ENCODE measurements around the gene MBOAT1.

The MBOAT1 gene

DNA sequence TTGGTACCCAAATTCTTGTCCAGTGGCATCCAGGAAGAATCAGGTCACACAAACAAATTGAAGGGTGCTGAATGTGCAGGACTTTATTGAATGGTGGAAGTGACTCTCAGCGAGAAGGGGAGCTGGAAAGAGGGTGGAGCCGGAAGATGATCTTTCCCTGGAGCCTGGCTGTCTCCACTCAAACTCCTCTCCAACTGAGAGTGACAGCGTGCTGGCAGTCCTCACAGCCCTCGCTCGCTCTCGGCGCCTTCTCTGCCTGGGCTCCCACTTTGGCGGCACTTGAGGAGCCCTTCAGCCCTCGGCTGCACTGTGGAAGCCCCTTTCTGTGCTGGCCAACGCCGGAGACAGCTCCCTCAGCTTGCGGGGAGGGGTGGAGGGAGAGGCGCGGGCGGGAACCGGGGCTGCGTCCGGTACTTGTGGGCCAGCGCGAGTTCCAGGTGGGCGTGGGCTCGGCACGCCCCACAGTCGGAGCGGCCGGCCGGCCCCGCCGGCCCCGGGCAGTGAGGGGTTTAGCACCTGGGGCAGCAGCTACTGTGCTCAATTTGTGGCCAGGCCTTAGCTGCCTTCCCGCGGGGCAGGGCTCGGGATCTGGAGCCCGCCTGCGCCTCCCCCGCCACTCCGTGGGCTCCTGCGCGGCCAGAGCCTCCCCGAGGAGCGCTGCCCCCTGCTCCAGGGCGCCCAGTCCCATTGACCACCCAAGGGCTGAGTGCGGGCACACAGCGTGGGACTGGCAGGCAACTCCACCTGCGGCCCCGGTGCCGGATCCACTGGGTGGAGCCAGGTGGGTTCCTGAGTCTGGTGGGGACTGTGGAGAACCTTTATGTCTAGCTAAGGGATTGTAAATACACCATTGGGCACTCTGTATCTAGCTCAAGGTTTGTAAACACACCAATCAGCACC is 26.7 kb upstream of the MBOAT1 start:
- no peaks in the 10 kb centered on the region for H3K9me3 Mint-ChIP-seq
- DNase-seq, result no peak
- H3K4me1 Mint-ChIP-seq, result no peaks in the 10 kb centered on the region
- no peak overlapping the region for H3K27ac Mint-ChIP-seq
- no peak for ATAC-seq (replicated peaks)
- H3K36me3 Mint-ChIP-seq, result no peaks in the 10 kb centered on the region
- no peaks in the 10 kb centered on the region for H3K27me3 Mint-ChIP-seq
- H3K4me3 Mint-ChIP-seq, result no peak overlapping the region

DNA sequence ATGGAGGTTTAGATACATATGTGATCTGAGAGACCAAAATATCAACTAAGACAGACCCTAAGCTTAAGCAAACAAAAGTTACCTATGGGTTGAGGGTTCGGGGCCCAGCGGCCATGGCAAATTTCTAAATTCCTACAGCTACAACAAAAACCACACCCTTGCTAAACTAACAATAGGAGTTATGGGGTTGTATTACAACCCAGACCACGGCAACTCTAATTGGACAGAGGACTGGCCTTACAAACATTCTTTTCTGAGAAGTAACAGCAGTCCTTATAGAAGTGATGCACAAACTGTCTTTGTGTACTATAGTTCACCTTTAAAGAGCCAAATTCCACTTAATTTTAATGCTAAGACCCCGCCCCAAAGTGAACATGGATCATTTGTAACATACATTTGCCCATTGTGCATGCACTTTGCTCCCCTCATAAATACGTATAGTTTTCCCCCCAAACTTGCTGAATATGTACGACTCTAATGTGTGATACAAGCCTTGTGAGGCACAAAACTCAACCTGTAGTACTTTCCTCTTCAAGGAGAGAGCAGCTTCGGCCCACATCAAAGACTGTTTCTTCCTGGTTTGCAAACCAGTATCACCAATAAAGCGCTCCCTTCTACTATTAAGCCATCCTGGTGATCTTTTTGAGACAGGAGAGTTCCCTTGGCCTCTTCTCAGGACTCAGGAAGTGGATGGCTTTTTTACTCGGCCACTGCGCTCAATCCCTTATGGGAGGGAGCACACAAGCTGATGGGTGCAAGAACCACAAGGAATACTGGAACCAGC is 25.6 kb upstream of the MBOAT1 start:
- no peaks in the 10 kb centered on the region for H3K27me3 Mint-ChIP-seq
- DNase-seq, result no peak
- H3K4me1 Mint-ChIP-seq, result no peaks in the 10 kb centered on the region
- no peak overlapping the region for H3K4me3 Mint-ChIP-seq
- no peaks in the 10 kb centered on the region for H3K36me3 Mint-ChIP-seq
- ATAC-seq (replicated peaks), result no peak
- H3K9me3 Mint-ChIP-seq, result no peaks in the 10 kb centered on the region
- no peak overlapping the region for H3K27ac Mint-ChIP-seq

DNA sequence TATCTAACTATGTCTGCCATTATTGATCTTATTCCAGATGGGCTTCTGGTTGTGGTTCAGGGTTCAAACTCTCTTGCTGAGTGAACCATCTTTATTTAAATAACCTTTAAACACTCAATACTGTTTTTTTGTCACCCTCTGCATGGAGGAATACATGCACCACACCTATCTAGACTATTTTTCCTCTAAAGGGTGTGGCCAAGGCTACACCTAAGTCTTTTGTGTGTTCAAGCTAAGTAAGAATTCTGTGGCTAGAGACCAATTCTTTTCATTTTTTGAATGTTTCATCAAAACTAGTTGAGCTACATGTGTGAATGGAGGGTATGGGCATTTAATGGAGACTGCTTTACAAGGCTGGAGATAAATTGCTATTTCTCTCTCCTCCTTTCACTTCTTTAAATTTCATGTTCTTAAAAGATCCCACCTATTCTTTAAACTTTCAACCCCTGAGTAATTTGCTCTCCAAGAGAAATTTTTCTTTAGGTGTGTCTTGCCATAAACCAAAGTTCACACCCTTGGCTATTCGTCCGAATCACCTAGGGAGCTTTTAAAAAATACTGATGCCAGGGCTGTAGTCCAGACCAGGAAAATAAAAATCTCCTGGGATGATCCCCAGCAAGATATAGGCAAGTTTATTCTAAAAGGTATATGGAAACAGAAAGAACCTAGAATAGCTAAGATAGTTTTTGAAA is 24.8 kb upstream of the MBOAT1 start:
- no peaks in the 10 kb centered on the region for H3K27me3 Mint-ChIP-seq
- no peaks in the 10 kb centered on the region for H3K9me3 Mint-ChIP-seq
- no peaks in the 10 kb centered on the region for H3K36me3 Mint-ChIP-seq
- H3K27ac Mint-ChIP-seq, result no peak overlapping the region
- no peak overlapping the region for H3K4me3 Mint-ChIP-seq
- no peak for DNase-seq
- H3K4me1 Mint-ChIP-seq, result no peaks in the 10 kb centered on the region
- ATAC-seq (replicated peaks), result no peak

DNA sequence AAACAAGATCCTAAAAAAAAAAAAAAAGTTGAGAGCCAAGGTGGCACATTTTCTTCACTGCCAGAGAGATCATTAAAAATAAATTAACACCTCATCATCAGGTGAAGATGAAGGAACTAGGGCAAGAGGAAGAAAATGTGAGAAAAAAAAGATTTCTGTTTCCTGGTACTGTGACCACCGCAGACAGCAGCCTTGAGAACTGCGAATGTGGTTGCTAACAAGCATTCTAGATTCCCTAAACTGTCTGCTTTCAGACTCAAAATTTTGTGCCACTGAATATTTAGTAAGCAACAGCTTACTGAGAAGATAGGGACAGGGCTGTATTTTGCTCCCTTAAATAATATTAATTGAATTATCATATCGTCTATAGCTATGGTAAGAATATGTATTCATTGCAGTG is 24.1 kb upstream of the MBOAT1 start:
- Mint-ChIP-seq H3K4me3 (no peak overlapping the region), H3K36me3 (no peaks in the 10 kb centered on the region), H3K4me1 (no peaks in the 10 kb centered on the region), H3K9me3 (no peaks in the 10 kb centered on the region), H3K27ac (no peak overlapping the region), H3K27me3 (no peaks in the 10 kb centered on the region)
- DNase-seq (no peak), ATAC-seq (replicated peaks) (no peak)

DNA sequence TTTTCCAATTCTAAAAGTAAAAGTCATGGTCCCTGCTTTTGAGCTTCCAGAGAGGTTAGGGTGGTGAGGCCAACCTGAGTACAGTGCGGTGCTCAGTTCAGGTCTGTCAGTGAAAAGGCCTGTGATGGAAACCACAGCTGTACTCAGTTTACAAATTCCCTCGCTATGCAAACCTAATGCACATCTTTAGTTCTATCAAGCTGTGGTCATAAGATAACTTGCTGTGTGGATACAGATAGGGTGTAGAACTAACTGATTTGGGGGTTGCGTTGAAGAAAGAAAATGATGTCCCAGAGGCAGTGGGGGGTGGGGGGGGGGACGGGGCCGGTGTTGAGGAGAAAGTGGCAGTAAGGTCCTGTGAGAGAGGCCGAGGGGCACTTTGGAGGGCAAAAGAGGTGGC is 22.8 kb upstream of the MBOAT1 start:
- Mint-ChIP-seq H3K4me1 (no peaks in the 10 kb centered on the region), H3K36me3 (no peaks in the 10 kb centered on the region), H3K4me3 (no peak overlapping the region), H3K9me3 (no peaks in the 10 kb centered on the region), H3K27me3 (no peaks in the 10 kb centered on the region), H3K27ac (no peak overlapping the region)
- ATAC-seq (replicated peaks) (no peak), DNase-seq (no peak)

DNA sequence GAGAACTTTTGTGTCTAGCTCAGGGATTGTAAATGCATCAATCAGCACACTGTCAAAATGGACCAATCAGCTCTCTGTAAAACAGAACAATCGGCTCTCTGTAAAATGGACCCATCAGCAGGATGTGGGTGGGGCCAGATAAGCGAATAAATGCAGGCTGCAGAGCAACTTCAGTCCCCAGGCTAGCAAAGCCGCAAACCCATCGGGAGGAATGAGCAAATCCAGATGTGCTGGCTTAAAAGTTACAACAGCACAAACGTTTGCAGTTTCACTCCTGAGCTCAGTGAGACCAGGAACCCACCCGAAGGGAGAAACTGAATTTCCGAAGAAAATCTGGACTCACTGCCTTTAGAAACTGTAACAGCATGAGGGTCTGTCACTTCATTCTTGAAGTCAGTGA is 21.9 kb upstream of the MBOAT1 start:
- Mint-ChIP-seq H3K9me3 (no peaks in the 10 kb centered on the region), H3K27me3 (peaks cover 0 to 3% of the 10 kb centered on the region in 2 donors), H3K4me3 (no peak overlapping the region), H3K36me3 (no peaks in the 10 kb centered on the region), H3K4me1 (no peaks in the 10 kb centered on the region), H3K27ac (no peak overlapping the region)
- ATAC-seq (replicated peaks) (no peak), DNase-seq (no peak)

DNA sequence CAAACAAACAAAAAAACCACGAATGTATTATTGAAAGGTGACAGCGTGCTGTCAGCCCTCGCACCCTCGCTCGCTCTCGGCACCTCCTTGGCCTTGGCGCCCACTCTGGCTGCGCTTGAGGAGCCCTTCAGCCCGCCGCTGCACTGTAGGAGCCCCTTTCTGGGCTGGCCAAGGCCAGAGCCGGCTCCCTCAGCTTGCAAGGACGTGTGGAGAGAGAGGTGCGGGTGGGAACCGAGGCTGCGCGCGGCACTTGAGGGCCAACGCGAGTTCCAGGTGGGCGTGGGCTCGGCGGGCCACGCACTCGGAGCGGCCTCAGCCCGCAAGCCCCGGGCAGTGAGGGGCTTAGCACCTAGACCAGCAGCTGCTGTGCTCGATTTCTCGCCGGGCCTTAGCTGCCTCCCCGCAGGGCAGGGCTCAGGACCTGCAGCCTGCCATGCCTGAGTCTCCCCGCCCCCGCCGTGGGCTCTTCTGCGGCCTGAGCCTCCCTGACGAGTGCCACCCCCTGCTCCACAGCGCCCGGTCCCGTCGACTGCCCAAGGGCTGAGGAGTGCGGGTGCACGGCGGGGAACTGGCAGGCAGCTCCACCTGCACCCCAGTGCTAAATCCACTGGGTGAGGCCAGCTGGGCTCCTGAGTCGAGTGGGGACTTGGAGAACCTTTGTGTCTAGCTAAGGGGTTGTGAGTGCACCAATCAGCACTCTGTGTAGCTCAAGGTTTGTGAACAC is 20.9 kb upstream of the MBOAT1 start:
- ATAC-seq (replicated peaks) (no peak), DNase-seq (no peak)
- H3K36me3 Mint-ChIP-seq, result no peaks in the 10 kb centered on the region
- H3K27ac Mint-ChIP-seq, result no peak overlapping the region
- no peaks in the 10 kb centered on the region for H3K4me1 Mint-ChIP-seq
- no peaks in the 10 kb centered on the region for H3K9me3 Mint-ChIP-seq
- H3K27me3 Mint-ChIP-seq, result peaks cover 0 to 4% of the 10 kb centered on the region in 2 donors
- no peak overlapping the region for H3K4me3 Mint-ChIP-seq

DNA sequence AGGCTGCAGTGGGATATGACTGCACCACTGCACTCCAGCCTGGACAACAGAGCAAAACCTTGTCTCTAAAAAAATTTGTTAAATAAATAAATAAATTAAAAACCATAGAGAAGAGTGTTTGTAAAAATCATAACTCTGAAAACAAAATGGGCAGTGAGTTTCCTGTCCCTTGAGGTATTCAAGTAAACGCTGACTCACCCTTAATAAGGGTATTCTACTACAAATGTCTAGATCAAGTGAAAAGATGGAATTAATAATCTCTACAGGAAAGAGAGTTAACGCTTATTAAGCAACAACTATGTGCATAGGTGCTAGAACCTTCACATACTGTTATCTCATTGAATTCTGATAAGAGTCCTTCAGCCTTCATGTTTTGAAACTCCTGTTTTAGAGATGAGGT is 19.9 kb upstream of the MBOAT1 start:
- no peak overlapping the region for H3K4me3 Mint-ChIP-seq
- no peaks in the 10 kb centered on the region for H3K4me1 Mint-ChIP-seq
- H3K27ac Mint-ChIP-seq, result no peak overlapping the region
- DNase-seq (no peak), ATAC-seq (replicated peaks) (no peak)
- H3K27me3 Mint-ChIP-seq, result peaks cover 0 to 4% of the 10 kb centered on the region in 2 donors
- no peaks in the 10 kb centered on the region for H3K9me3 Mint-ChIP-seq
- no peaks in the 10 kb centered on the region for H3K36me3 Mint-ChIP-seq

DNA sequence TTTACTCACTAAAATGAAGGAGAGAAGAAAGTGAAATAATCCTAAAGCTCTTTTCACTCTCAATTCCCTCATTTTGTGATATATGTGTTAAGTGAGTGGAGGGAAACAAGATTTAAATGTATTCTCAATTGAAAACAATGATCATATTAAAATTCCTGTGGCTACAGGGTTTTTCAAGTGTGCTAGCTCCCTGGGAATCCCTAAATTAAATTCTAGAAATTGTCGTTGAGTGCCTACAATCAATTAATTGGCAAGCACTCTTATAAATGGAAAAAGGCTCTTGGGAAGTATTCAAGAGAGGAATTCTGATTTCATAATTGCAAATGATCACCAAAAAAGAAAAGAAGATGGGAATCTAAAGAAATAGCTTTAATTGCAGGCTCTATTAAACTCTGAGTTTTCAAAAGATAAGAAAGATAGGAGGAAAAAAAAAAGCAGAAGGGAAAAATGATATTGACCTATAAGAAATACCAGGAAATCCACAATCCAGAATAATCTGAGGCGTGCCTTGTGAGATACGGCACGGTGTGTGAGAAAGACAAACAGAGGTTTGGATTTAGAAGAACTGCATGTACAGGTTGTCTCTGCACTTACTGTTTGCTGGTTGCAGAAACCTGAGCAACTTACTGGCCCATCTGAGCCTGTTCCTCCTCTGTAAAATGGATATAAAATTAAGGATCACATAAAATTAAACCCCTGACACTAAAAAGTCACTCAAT is 18.3 kb upstream of the MBOAT1 start:
- Mint-ChIP-seq H3K4me3 (no peak overlapping the region), H3K9me3 (no peaks in the 10 kb centered on the region), H3K27ac (no peak overlapping the region), H3K36me3 (no peaks in the 10 kb centered on the region), H3K27me3 (peaks cover 0 to 4% of the 10 kb centered on the region in 2 donors), H3K4me1 (no peaks in the 10 kb centered on the region)
- DNase-seq, result no peak
- ATAC-seq (replicated peaks), result no peak

DNA sequence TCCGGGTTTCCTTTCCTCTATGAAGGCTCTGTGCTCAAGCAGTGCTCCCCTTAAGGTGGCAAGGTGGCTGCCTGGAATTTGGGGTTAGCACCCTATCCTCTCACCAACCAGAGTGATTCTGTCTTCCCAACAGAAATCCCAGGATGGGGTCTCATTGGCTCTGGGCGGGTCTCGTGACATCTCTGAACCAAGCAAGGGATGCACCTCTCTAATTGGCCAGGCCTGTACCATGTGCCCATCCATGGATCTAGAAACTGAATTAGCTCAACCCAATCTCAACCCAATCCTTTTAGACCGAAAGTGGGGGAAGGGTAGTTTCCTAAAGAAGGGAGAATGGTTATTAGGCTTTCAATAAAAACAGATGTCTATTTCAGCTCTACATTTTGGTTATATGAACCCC is 17.6 kb upstream of the MBOAT1 start:
- no peak for DNase-seq
- no peaks in the 10 kb centered on the region for H3K9me3 Mint-ChIP-seq
- H3K27me3 Mint-ChIP-seq, result peaks cover 0 to 4% of the 10 kb centered on the region in 2 donors
- H3K36me3 Mint-ChIP-seq, result no peaks in the 10 kb centered on the region
- H3K4me1 Mint-ChIP-seq, result no peaks in the 10 kb centered on the region
- no peak overlapping the region for H3K4me3 Mint-ChIP-seq
- H3K27ac Mint-ChIP-seq, result no peak overlapping the region
- no peak for ATAC-seq (replicated peaks)

DNA sequence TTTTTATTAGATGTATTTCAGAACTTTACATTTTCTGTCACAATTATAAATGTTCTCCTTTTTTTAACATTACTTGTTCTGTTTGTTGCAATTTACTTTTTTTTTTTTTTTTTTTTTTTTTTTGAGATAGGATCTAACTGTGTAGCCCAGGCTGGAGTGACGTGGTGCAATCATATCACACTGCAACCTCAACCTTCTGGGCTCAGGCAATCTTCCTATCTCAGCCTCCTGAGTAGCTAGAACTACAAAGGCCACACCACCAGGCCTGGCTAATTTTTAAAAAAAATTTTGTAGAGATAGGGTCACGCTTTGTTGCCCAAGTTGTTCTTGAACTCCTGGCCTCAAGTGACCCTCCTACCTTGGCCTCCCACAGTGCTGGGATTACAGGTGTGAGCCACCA is 15.1 kb upstream of the MBOAT1 start:
- Mint-ChIP-seq H3K36me3 (no peaks in the 10 kb centered on the region), H3K4me1 (no peaks in the 10 kb centered on the region), H3K27ac (no peak overlapping the region), H3K4me3 (no peak overlapping the region), H3K9me3 (no peaks in the 10 kb centered on the region), H3K27me3 (peaks cover 0 to 8% of the 10 kb centered on the region in 2 donors)
- no peak for DNase-seq
- ATAC-seq (replicated peaks), result no peak

DNA sequence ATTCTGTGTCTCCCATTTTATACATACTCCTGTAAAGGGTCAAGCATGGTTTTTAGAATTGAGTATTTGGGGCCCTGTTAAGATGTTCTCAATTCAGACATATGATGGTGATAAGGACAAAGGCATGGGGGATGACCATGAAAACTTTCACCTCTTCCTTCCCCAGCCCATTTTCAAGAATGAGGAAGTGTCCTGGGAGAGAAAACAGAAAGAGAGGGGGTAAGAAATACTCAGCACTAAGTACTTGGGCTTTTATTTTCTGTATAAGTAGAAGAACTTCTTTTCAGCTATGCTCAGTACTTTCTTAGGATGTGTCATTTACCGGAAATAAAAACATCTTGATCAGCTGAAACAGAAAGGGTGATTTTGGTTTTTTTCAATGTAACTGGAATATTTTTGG is 10.9 kb upstream of the MBOAT1 start:
- no peak overlapping the region for H3K27ac Mint-ChIP-seq
- no peak overlapping the region for H3K4me3 Mint-ChIP-seq
- no peak for ATAC-seq (replicated peaks)
- no peaks in the 10 kb centered on the region for H3K36me3 Mint-ChIP-seq
- DNase-seq, result no peak
- H3K9me3 Mint-ChIP-seq, result no peaks in the 10 kb centered on the region
- peaks cover 0 to 4% of the 10 kb centered on the region in 2 donors for H3K27me3 Mint-ChIP-seq
- H3K4me1 Mint-ChIP-seq, result no peaks in the 10 kb centered on the region

DNA sequence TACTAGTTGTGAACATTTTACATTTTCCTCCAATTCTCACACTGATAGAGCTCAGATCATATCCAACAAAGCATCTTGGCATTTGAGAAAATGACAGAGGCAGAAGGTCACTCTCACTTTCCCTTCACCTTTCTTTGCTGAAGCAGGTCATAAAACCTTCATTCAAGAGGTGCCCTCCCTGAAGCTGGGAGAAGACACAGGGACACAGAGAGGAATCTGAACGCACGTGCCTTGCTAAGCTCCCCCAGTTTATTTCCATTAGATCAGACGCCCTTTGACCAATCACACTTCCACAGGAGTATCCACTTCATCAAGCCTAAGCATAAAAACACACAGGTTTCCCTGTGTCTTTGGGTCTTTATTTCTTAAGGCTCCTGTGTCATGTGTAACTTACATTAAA is 9.2 kb upstream of the MBOAT1 start:
- DNase-seq (no peak), ATAC-seq (replicated peaks) (no peak)
- Mint-ChIP-seq H3K36me3 (no peaks in the 10 kb centered on the region), H3K27me3 (peaks cover 0 to 4% of the 10 kb centered on the region in 2 donors), H3K9me3 (no peaks in the 10 kb centered on the region), H3K4me1 (no peaks in the 10 kb centered on the region), H3K27ac (no peak overlapping the region), H3K4me3 (no peak overlapping the region)

DNA sequence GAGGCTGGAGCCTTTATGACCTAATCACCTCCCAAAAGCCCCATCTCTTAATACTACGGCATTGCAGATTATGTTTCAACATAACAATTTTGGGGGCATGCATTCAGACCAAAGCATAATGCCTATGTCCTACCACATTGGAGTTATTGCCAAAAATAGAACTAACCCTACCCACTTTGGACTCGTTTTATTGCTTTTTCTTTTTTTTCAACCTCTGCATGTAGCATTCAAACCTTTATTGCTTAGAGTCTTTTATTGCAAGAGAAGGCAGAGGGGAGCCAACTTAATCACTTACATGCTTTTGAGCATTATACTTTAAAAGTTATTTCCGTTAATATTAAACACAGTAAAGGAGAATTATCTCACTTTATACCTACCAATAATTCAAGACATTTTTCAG is 8.1 kb upstream of the MBOAT1 start:
- Mint-ChIP-seq H3K36me3 (no peaks in the 10 kb centered on the region), H3K4me3 (no peak overlapping the region), H3K9me3 (no peaks in the 10 kb centered on the region), H3K27ac (no peak overlapping the region), H3K27me3 (peaks cover 0 to 4% of the 10 kb centered on the region in 2 donors), H3K4me1 (no peaks in the 10 kb centered on the region)
- DNase-seq (no peak), ATAC-seq (replicated peaks) (no peak)

Data from stimulated activated naive B cell treated with anti-CD40 and anti-IgM and Interleukin-4, amounts not matched to agents 10 μg/mL and 1 μg/mL and 100 μg/mL, for 72 hours (primary cell).